Omental fat pad (tissue), 4 donors: ENCODE measurements around the gene FHOD3. TPM values are rescaled to one million over a fixed set of nuclear protein-coding genes. Genes with fewer than 3 reads are reported as not detected.

Source experiments
- ATAC-seq: fragments of 150-250 bp; one replicate; pipeline ENCODE4 v1.9.1; 2016; ENCODE audit warnings: mild to moderate bottlenecking, moderate library complexity; ENCODE audit not compliant: low FRiP score
- DNase-seq: peaks from one replicate; pipeline ENCODE4 v3.0.0-alpha.2; 2019; ENCODE audit warnings: low spot score
- total RNA-seq, 4 donors: library from RNA; depleted of rRNA; stranded (reverse); fragments of >200 nt; gene quantifications; one replicate each; pipeline ENCODE4 v1.1.0, GENCODE V29; 2016
- TF ChIP-seq, protein P1 (sequence below), 3 donors: fragments of 450-650 bp; IDR thresholded peaks; one replicate each; pipeline ENCODE4 v1.5.1; 2016 to 2017; ENCODE audit warnings: antibody characterized with exemption in 3 of 3, mild to moderate bottlenecking in 3 of 3, moderate library complexity in 2 of 3

FHOD3 gene
- total RNA-seq, 4 donors from 2014 or later, result 0.96 to 3.8 (median 2.3) TPM

DNA sequence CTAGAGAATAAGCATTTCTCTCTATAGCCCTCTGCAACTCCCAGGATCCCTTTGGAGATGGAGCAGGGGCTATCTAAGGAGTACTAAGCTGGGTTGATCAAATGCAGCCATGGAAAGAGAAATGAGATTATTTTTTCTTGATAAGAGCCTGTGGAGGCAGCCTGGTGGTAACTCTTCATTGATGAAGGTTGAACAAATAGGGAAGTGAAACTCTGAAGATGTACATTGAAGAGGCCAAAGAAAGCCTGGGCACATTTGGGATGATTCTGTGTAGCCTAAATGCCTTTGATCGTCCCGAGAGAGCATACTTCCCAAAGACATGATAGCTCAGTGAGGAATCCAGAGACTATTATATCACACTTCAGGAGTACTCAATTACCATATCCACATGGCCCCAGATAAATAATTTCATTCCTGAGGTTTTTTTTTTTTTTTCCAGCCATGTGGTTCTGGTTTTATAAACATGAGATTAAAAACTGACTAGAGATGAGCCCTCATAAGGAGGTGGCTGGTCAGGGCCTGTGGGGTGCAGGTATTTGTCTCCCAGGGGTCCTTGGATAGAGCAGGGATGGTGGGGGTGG, 338.8 kb downstream of the FHOD3 start:
- DNase-seq (no peak), ATAC-seq (no peak)
- TF ChIP-seq, protein P1, sequence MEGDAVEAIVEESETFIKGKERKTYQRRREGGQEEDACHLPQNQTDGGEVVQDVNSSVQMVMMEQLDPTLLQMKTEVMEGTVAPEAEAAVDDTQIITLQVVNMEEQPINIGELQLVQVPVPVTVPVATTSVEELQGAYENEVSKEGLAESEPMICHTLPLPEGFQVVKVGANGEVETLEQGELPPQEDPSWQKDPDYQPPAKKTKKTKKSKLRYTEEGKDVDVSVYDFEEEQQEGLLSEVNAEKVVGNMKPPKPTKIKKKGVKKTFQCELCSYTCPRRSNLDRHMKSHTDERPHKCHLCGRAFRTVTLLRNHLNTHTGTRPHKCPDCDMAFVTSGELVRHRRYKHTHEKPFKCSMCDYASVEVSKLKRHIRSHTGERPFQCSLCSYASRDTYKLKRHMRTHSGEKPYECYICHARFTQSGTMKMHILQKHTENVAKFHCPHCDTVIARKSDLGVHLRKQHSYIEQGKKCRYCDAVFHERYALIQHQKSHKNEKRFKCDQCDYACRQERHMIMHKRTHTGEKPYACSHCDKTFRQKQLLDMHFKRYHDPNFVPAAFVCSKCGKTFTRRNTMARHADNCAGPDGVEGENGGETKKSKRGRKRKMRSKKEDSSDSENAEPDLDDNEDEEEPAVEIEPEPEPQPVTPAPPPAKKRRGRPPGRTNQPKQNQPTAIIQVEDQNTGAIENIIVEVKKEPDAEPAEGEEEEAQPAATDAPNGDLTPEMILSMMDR (IDR thresholded peaks at IDR 0.05), result no peak

GRCh38 chr18:36638224-36638623, 340.7 kb downstream of the FHOD3 start:
- TF ChIP-seq, protein P1 (IDR thresholded peaks at IDR 0.05), result no peak
- DNase-seq (no peak), ATAC-seq (no peak)

DNA sequence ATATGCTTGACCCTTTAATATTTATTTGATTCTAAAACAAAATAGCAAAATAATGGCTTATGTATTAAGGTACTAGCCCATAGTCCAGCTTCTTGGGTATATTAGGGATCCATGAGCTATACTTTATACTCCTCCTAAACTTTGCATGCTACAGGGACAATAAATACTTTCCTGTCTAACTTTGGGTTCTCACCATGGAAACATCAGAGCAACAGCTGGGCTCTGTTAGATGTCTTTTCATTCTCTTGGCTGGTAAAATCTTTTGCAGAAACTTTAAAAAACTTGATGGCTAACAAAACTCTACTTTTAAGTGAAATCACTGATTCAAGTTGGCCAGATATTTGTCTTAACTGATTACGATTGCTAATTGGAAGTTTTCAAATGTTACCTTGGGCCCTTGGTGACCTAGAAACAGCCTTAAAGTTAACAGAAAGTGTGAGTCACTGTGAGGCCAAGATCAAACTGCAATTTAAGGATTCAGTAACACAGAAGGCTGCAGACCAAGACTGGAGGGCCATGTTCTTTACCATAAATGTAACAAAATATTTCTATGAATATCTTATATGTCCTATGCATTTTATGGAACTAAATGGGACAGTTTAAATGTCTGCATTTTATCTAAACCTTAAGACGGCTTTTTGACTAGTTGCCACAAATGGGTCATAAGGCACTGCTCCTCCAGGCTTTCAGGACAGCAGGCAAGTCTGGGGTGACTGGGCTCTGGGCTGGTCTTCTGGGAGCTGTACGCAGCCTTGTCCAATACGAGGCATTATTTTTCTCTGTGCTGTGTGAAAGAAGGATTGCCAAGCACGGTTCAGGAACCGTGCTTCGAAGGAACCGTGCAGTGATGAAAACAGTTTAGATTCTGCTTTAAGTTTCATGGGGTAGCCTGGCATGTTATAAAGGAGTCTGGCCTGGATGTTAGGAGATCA, 342.8 kb downstream of the FHOD3 start:
- no peak for ATAC-seq
- DNase-seq, result no peak
- TF ChIP-seq, protein P1 (IDR thresholded peaks at IDR 0.05), result no peak

DNA sequence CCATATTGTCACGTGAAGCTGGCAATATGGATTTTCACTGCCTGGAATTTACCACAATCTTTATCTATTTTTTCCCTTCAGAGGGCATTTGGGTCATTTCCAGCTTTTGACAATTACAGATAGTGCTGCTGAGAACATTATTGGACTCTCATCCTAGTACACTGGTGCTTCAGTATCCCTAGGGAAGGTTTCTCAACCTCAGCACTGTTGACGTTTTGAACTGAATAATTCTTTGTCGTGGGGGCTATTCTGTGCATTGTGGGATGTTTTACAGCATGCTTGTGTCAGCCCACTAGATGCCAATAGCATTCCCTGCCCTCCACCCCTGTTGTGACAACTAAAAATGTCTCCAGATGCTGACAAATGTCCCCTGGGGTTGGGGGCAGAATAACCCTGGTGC, 345.5 kb downstream of the FHOD3 start:
- TF ChIP-seq, protein P1 (IDR thresholded peaks at IDR 0.05), result no peak
- DNase-seq, result no peak
- ATAC-seq, result no peak

DNA sequence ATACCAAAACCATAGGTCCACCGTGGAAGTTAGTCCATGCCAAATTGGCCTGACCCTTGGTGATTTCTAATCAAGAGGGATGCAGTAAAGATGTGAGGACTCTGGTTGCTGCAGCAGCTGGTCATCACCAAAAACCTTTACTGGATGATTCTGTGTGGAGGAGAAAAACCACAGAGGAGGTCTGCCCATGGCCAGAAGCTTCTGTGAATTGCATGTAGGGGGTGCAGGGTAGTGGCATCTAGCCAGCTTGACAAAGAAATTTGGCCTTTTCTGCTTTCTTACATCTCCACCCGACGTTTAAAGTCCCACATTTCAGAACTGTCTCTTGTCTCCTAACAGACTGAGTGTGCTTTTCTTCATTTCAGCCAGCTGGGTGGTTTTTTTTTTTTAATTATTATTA, 351.3 kb downstream of the FHOD3 start:
- ATAC-seq (no peak), DNase-seq (no peak)
- TF ChIP-seq, protein P1 (IDR thresholded peaks at IDR 0.05), result no peak

DNA sequence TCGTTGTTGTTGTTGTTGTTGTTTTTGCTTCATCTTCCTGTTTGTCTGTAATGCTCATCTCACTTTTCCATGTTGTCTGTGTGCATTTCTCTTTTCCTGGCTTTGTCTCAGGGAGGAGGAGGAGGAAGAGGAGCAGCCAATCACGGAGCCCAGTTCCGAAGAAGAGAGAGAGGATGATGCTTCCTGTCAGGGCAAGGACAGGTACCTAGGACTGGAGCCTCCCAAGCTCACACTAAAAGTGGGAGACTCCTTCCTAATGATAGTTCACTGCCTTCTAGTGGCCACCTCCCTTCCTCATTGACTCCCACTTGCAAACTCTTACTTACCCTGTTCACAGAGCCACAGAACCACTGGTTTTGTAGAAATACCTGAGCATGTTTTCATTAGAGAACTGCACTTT, 351.7 kb downstream of the FHOD3 start:
- ATAC-seq, result no peak

More for the DNA sequence above, 351.7 kb downstream of the FHOD3 start:
- TF ChIP-seq, protein P1 (IDR thresholded peaks at IDR 0.05), result no peak
- DNase-seq, result no peak
